ENCODE results near the gene MGAT2. TPM values are rescaled to one million over a fixed set of nuclear protein-coding genes. Genes with fewer than 3 reads are reported as not detected.
"Not testable (repeated sequence)": the region's sequence is repeated elsewhere in the genome, so short reads cannot be mapped to it uniquely, and the experiment has no call there.

The MGAT2 gene
- polyA plus RNA-seq, 3 donors from 2014 or later, result 32.0 to 50.0 (median 37.8) TPM

DNA sequence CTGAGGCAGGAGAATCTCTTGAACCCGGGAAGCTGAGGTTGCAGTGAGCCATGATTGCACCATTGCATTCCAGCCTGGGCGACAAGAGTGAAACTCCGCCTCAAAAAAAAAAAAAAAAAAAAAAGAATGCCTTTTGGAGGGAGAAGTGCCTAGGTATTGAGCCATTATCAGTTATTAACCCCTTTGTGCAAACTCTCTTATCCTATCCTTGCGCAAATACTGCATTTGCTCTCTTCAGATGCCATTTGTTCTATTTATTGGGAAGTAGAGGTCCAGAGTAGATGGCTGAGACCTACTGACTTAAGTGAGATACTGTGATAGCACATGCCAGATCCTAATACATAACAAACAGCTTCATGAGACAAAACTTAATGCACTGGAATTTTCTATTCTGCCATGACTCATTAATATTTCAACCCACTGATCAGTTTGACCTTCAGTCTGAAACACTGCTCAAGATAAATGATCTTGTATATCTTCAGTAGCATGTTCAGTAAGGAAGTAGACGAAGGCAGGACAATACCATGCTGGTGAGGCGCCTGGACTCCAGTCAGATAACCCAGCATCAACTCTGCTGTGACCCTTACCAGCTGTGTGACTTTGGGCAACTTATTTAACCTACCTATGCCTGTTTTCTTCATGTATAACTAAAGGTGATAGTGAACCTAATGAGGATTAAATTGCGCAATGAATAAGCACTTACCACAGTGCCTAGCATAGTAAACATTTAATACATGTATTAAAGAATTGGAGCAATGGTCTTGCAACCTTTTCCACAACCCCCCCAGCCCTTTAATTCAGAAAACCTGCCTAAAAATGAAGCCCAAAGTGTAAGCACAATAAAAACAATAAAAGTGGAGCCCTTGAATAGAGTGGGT lies 20.2 kb downstream of the MGAT2 start:
- Mint-ChIP-seq H3K27me3 (ENCODE audit: low read depth in 3 of 3) (peaks cover 0 to 2% (median 2%) of the 10 kb centered on the region in 3 donors), H3K36me3 (peaks cover 5 to 9% (median 6%) of the 10 kb centered on the region in 3 donors), H3K27ac (peak overlapping the region in 5 of 6 donors; percentile 34 to 86 (median 84)), H3K4me1 (peaks cover 36 to 72% of the 10 kb centered on the region in 2 donors), H3K4me3 (no peak overlapping the region), H3K9me3 (peaks cover 0 to 2% (median 0%) of the 10 kb centered on the region in 6 donors)
- no peak for DNase-seq

DNA sequence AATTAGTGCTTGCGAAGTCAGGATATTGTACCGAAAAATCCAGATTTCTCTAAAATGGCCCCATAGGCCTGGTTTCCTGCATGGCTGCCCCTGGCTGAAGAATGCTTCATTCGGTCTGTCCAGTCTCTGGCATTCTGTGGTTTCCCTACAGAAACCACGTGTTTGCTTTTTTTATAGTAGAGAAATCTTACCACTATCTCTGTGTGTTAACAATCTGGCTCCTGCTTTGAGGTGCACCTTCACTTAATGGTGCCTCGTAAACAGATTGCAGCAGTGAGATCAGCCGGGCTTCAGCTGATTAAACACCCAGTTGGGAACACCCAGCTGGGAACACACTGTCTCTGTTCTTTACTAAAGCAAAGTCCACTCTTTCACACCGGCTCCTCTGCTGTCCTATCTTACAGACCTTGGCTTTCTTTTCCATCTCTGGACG lies 21.1 kb downstream of the MGAT2 start:
- Mint-ChIP-seq H3K4me3 (peak overlapping the region in 4 of 5 donors; percentile 1 to 34 (median 10)), H3K4me1 (peaks cover 30 to 66% of the 10 kb centered on the region in 2 donors), H3K36me3 (peaks cover 5 to 9% (median 7%) of the 10 kb centered on the region in 3 donors), H3K27ac (peak overlapping the region; percentile 47 to 86 (median 79)), H3K9me3 (peaks cover 0 to 2% (median 0%) of the 10 kb centered on the region in 6 donors), H3K27me3 (ENCODE audit: low read depth in 3 of 3) (peaks cover 0 to 2% (median 0%) of the 10 kb centered on the region in 3 donors)
- no peak for DNase-seq

DNA sequence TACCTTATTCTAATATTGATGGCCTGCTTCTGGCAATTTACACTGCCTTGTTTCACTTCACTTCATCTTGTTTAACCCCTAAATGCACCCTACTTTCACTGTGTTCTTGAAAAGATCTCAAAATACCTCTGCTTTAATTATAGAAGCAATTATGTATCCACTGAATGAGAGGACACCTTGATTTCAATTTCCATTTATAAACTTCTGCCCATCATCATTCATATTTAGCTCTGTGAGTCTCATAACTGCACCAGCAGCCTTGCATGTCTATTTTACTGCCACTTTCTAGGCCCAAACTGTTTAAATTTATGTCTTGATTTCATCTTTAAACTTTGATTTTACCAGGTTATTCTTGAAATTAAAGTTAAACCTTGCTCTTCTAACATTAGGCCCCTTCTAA lies 21.6 kb downstream of the MGAT2 start:
- Mint-ChIP-seq H3K4me3 (peak overlapping the region; percentile 1 to 34 (median 15)), H3K36me3 (peaks cover 5 to 11% (median 5%) of the 10 kb centered on the region in 3 donors), H3K27ac (peak overlapping the region; percentile 47 to 86 (median 79)), H3K4me1 (peaks cover 26 to 66% of the 10 kb centered on the region in 2 donors), H3K9me3 (peaks cover 0 to 2% (median 0%) of the 10 kb centered on the region in 6 donors), H3K27me3 (ENCODE audit: low read depth in 3 of 3) (peaks cover 0 to 2% (median 0%) of the 10 kb centered on the region in 3 donors)
- DNase-seq, result no peak

DNA sequence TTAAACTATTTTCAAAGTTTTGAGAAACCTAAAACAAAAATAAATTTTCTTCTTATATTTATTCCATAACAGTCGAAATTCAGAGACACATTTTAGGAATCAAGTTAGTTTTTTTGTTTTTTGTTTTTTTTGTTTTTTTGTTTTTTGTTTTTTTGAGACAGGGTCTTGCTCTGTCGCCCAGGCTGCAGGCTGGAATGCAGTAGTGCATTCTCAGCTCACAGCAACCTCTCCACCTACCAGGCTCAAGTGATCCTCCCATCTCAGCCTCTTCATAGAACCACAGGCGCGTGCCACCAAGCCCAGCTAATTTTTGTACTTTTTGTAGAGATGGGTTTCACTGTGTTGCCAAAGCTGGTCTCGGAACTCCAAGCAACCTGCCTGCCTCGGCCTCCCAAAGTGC lies 32.9 kb downstream of the MGAT2 start:
- Mint-ChIP-seq H3K36me3 (peaks cover 0 to 5% (median 3%) of the 10 kb centered on the region in 3 donors), H3K4me1 (no peaks in the 10 kb centered on the region)

DNA sequence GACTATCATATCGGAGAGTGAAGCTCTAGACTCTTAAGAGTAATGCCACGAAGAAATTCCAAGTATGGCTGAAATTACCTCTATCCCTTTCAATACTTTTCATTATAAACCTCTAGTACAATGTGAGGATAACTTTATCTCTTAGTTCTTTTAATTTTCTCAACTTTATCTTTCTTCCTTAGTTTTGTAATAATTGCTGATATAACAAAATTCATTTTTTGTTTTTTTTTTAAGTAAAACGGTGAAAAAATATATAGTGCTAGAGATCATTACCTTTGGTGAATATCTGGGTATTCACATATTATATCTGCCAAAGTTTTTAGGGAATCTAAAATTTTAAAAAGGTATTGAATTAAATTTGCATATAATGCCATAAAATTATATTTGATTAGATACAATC lies 33.9 kb downstream of the MGAT2 start:
- Mint-ChIP-seq H3K36me3 (peaks cover 0 to 5% (median 3%) of the 10 kb centered on the region in 3 donors), H3K9me3 (no peaks in the 10 kb centered on the region), H3K4me1 (no peaks in the 10 kb centered on the region), H3K27me3 (ENCODE audit: low read depth in 3 of 3) (peaks cover 0 to 2% (median 0%) of the 10 kb centered on the region in 3 donors), H3K27ac (no peak overlapping the region), H3K4me3 (no peak overlapping the region)
- DNase-seq, result no peak

More for the DNA sequence above, 32.9 kb downstream of the MGAT2 start:
- H3K27ac Mint-ChIP-seq, result no peak overlapping the region
- DNase-seq, result no peak
- no peaks in the 10 kb centered on the region for H3K9me3 Mint-ChIP-seq
- H3K4me3 Mint-ChIP-seq, result no peak overlapping the region
- peaks cover 0 to 2% (median 0%) of the 10 kb centered on the region in 3 donors for H3K27me3 Mint-ChIP-seq (ENCODE audit: low read depth in 3 of 3)

DNA sequence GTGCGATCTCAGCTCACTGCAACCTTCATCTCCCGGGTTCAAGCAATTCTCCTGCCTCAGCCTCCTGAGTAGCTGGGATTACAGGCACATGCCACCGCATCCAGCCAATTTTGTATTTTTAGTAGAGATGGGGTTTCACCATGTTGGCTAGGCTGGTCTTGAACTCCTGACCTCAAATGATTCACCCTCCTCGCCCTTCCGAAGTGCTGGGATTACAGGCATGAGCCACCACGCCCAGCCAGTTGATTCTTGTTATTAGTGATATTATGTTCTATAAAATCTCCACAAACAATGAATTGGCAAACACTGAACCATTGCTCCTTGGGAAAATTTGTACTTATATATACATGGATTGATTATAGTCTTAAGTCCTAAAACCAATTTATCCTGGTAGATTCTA lies 36.9 kb downstream of the MGAT2 start:
- H3K36me3 Mint-ChIP-seq; H3K9me3 Mint-ChIP-seq; H3K27ac Mint-ChIP-seq; H3K4me1 Mint-ChIP-seq; H3K4me3 Mint-ChIP-seq; H3K27me3 Mint-ChIP-seq (ENCODE audit: low read depth in 3 of 3); DNase-seq: not testable (repeated sequence)

DNA sequence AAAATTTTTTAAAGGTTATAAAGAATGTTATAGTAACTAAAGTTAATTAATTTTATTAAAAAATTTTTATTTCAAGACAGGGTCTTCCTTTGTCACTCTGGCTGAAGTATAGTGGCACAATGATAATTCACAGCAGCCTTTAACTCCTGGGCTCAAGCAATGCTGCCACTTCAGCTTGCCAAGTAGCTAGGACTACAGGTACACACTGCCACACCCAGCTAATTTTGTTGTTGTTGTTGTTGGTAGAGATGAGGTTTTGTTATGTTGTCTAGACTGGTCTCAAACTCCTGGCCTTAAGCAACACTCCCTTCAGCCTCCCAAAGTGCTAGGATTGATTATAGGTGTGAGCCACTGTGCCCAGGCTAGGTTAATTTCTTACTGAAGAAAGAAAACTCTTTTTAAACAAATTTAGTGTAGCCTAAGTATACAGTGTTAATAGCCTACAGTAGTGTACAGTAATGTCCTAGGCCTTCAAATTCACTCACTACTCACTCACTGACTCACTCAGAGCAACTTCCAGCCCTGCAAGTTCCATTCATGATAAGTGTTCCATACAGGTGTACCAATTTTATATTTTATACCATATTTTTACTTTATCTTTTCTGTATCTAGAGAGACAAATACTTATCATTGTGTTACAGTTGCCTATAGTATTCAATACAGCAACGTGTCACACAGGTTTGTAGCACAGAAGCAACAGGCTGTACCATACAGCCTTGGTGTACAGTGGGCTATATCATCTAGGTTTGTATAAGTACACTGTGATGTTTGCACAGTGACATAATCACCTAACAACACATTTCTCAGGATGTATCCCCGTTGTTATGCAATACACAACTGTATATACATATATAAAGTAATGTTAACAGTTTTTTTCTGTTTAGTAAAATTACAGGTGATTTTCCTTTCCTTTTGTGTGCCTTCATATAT lies 39.2 kb downstream of the MGAT2 start:
- no peaks in the 10 kb centered on the region for H3K4me1 Mint-ChIP-seq
- H3K36me3 Mint-ChIP-seq, result no peaks in the 10 kb centered on the region
- H3K9me3 Mint-ChIP-seq, result no peaks in the 10 kb centered on the region
- no peak overlapping the region for H3K4me3 Mint-ChIP-seq
- H3K27ac Mint-ChIP-seq, result no peak overlapping the region
- no peak for DNase-seq
- peaks cover 0 to 2% (median 0%) of the 10 kb centered on the region in 3 donors for H3K27me3 Mint-ChIP-seq (ENCODE audit: low read depth in 3 of 3)

DNA sequence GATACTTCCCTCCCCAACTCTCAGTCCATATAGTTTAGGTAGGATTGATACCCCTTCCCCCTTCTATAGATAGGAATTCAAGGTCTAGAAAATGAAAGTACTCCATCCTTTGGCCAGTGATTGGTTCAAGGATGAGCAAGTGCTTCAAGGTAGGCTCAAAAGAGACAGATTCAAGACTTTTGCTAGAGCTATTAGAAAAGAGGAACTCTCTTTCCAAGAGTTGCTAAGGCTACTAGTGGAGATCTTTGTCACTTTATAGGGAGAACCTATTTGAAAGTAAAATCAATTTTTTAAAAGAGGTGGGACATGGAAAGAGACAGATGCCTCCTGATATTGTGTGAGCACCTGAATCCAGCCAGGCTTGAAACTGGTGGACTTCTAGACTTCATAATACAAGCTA lies 49.9 kb downstream of the MGAT2 start:
- Mint-ChIP-seq H3K27ac (no peak overlapping the region), H3K4me3 (no peak overlapping the region), H3K4me1 (no peaks in the 10 kb centered on the region), H3K9me3 (no peaks in the 10 kb centered on the region), H3K27me3 (ENCODE audit: low read depth in 3 of 3) (peaks cover 0 to 2% (median 2%) of the 10 kb centered on the region in 3 donors), H3K36me3 (peaks cover 0 to 12% (median 8%) of the 10 kb centered on the region in 3 donors)
- DNase-seq, result no peak

Other genes starting within 250 kb of the MGAT2 start
- gene RPS29, start 34.4 kb upstream of the MGAT2 start, polyA plus RNA-seq, result 1,000 to 10,000 TPM; 2,323 to 7,295 (median 3,604) TPM
- 10 to 100 TPM; 10.6 to 14.4 (median 12.5) TPM for gene LRR1, start 21.9 kb upstream of the MGAT2 start, polyA plus RNA-seq
- 100 to 1,000 TPM; 610 to 699 (median 654) TPM for gene RPL36AL, start 173 bp upstream of the MGAT2 start, polyA plus RNA-seq
- 10 to 100 TPM; 13.3 to 17.2 (median 15.4) TPM for gene DNAAF2, start 14.4 kb downstream of the MGAT2 start, polyA plus RNA-seq
- gene POLE2, start 67.4 kb downstream of the MGAT2 start, polyA plus RNA-seq, result 1 to 10 TPM; 1.4 to 6.4 (median 1.5) TPM
- 1 to 10 TPM; 2.3 to 3.3 (median 2.5) TPM for gene KLHDC1, start 72.3 kb downstream of the MGAT2 start, polyA plus RNA-seq
- gene KLHDC2, start 147.4 kb downstream of the MGAT2 start, polyA plus RNA-seq, result 10 to 100 TPM; 61.3 to 68.1 (median 63.8) TPM
- 10 to 100 TPM; 28.7 to 54.4 (median 33.4) TPM for gene NEMF, start 232.0 kb downstream of the MGAT2 start, polyA plus RNA-seq